ENCODE data around the gene EGFL8. TPM values are rescaled to one million over a fixed set of nuclear protein-coding genes. Genes with fewer than 3 reads are reported as not detected.
A peak's percentile ranks its signal among the peaks of the same experiment; 100 is the strongest.

Gene EGFL8
- total RNA-seq, 4 donors from 2014 or later: 0.80 to 7.1 (median 4.2) TPM

DNA sequence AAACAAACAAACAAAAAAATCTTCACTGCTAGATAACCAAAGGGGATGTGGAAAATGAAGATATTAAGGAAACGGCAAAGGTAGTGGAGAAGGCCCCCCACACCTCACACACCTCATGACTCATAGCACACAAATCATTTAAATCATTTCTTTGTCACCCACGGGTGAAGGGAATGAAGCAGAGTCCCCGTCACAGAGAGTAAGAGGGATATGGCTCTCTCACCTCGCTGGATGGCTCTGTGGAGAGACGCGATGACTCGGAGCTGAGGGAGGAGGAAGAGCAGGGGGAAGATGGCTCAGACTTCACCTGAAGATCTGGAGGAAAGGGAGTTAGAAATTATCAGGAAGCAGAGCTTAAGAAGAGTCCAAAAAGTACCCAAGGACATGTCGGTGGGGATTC, 37.5 kb upstream of the EGFL8 start:
- intact Hi-C loops (cut with DNase I; ENCODE audit: low total_unique reads): loop anchor here (5.0 kb wide), 1 partner anchor 1075 kb away; the partner anchor contains the start of genes HSD17B8, RXRB and SLC39A7
- Histone ChIP-seq H3K4me1 (peaks cover 24 to 26% of the 10 kb centered on the region in 2 donors), H3K27me3 (no peaks in the 10 kb centered on the region), H3K4me3 (peak overlapping the region; percentile 91 to 99 (median 96)), H3K9me3 (no peaks in the 10 kb centered on the region), H3K36me3 (peaks cover 0 to 49% of the 10 kb centered on the region in 2 donors), H3K27ac (peak overlapping the region in 2 of 4 donors; percentile 92)
- no peak for TF ChIP-seq POLR2A (IDR thresholded peaks at IDR 0.05)
- TF ChIP-seq, protein P1, sequence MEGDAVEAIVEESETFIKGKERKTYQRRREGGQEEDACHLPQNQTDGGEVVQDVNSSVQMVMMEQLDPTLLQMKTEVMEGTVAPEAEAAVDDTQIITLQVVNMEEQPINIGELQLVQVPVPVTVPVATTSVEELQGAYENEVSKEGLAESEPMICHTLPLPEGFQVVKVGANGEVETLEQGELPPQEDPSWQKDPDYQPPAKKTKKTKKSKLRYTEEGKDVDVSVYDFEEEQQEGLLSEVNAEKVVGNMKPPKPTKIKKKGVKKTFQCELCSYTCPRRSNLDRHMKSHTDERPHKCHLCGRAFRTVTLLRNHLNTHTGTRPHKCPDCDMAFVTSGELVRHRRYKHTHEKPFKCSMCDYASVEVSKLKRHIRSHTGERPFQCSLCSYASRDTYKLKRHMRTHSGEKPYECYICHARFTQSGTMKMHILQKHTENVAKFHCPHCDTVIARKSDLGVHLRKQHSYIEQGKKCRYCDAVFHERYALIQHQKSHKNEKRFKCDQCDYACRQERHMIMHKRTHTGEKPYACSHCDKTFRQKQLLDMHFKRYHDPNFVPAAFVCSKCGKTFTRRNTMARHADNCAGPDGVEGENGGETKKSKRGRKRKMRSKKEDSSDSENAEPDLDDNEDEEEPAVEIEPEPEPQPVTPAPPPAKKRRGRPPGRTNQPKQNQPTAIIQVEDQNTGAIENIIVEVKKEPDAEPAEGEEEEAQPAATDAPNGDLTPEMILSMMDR (IDR thresholded peaks at IDR 0.05 in 4 of 5, conservative IDR thresholded peaks at IDR 0.05 in 1 of 5): no peak
- ATAC-seq (no peak), DNase-seq (no peak)
- in situ Hi-C loops (cut with MboI; ENCODE audit: low sequenced_read_pairs in 4 of 4): loop anchor here in 3 of 4 donors (5.0 to 25.0 kb wide), 3 partner anchors 65 to 165 kb away; partner anchors contain the start of genes GPSM3 (in 2 of the 3), PBX2 (in 2 of the 3), DXO (in 1 of the 3) and NELFE (in 1 of the 3)

DNA sequence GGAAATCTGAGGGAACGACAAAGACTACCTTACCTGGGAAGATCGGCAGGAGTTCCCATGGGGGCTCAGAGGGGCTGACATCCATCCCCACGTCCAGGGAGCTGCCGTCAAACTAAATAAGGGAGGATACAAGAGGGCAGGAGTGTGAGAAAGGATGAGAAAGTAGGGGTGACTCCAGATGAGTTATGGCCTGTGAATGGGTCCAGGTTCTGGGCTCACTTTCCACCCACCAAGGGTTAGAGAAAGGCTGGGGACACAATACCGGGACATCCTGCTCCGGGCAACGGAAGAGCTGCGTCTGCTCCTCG, 37.0 kb upstream of the EGFL8 start:
- Histone ChIP-seq H3K4me3 (peak overlapping the region; percentile 91 to 99 (median 96)), H3K36me3 (peaks cover 0 to 45% of the 10 kb centered on the region in 2 donors), H3K27ac (peak overlapping the region; percentile 89 to 93 (median 92)), H3K27me3 (no peaks in the 10 kb centered on the region), H3K9me3 (no peaks in the 10 kb centered on the region), H3K4me1 (peaks cover 24 to 26% of the 10 kb centered on the region in 2 donors)
- DNase-seq: no peak
- intact Hi-C loops (cut with DNase I; ENCODE audit: low total_unique reads): loop anchor here (5.0 kb wide), 1 partner anchor 1075 kb away; the partner anchor contains the start of genes HSD17B8, RXRB and SLC39A7
- no peak for ATAC-seq
- in situ Hi-C loops (cut with MboI; ENCODE audit: low sequenced_read_pairs in 4 of 4): loop anchor here in 3 of 4 donors (5.0 to 25.0 kb wide), 3 partner anchors 65 to 165 kb away; partner anchors contain the start of genes GPSM3 (in 2 of the 3), PBX2 (in 2 of the 3), DXO (in 1 of the 3) and NELFE (in 1 of the 3)
- no peak for TF ChIP-seq POLR2A (IDR thresholded peaks at IDR 0.05)
- TF ChIP-seq, protein P1 (IDR thresholded peaks at IDR 0.05 in 4 of 5, conservative IDR thresholded peaks at IDR 0.05 in 1 of 5): no peak

DNA sequence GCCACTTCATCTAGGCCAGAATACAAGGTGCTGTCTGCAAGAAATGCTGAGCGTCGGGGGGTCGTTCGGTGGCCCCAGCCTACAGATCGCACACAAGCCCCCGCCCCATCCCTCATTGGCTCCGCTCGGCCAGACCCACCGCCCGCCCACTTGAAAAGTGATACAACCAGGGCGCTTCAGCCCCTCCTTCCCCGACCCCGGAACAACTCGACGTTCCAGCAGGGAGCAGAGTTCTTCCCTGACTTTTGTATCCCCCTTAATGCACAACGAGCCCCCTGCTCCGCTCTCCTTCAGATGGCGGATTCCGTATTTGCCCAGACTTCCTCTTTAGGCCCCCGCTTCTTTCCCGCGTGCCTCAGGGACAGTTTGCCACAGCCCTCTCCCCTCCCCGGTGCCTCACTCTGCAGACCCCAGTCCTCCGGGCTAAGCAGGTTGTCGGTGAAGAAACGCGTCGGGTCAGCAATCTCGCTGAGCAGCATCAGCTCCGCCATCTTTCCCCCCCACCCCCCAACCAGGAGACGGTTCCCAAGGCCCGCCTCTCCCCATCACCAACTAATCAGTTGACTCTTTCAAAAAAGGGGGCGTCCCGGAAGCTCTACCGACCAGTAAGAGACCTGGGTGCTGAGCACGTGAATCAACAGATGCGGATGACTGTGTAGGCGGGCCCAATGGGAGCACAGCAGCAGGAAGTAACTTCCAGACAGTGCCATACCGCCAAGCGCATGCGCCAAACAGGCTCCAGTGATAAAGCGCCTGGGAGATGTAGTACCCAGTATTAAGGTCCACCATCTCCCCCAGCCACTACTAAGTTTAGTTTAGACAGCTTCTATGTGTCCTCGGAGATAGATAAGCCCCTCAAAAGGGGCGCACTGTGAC, 36.4 kb upstream of the EGFL8 start, which contains the start of gene ATF6B:
ATF6B (minus strand) TSS at position 530 of the 876 bp plus-strand sequence; CDS start at position 491, 39 bp downstream.
- intact Hi-C loops (cut with DNase I; ENCODE audit: low total_unique reads) (loop anchor here (1.0 to 5.0 kb wide), 2 partner anchors 67 to 1074 kb away; partner anchors contain the start of genes HSD17B8, RXRB and SLC39A7), in situ Hi-C loops (cut with MboI; ENCODE audit: low sequenced_read_pairs in 4 of 4) (loop anchor here in 3 of 4 donors (5.0 to 25.0 kb wide), 3 partner anchors 64 to 166 kb away; partner anchors contain the start of genes GPSM3 (in 2 of the 3), PBX2 (in 2 of the 3), DXO (in 1 of the 3) and NELFE (in 1 of the 3))
- Histone ChIP-seq H3K27me3 (no peaks in the 10 kb centered on the region), H3K36me3 (peaks cover 0 to 40% of the 10 kb centered on the region in 2 donors), H3K27ac (peak within 1 kb of the TSS; percentile 89 to 93 (median 92)), H3K9me3 (no peaks in the 10 kb centered on the region), H3K4me3 (peak within 1 kb of the TSS; percentile 91 to 99 (median 96)), H3K4me1 (peaks cover 24 to 26% of the 10 kb centered on the region in 2 donors)
- ATAC-seq (peak; percentile 95 to 96), DNase-seq (peak; percentile 100)
- TF ChIP-seq POLR2A (IDR thresholded peaks at IDR 0.05): peak; percentile 57 to 67
- TF ChIP-seq, protein P1 (IDR thresholded peaks at IDR 0.05 in 4 of 5, conservative IDR thresholded peaks at IDR 0.05 in 1 of 5): no peak

DNA sequence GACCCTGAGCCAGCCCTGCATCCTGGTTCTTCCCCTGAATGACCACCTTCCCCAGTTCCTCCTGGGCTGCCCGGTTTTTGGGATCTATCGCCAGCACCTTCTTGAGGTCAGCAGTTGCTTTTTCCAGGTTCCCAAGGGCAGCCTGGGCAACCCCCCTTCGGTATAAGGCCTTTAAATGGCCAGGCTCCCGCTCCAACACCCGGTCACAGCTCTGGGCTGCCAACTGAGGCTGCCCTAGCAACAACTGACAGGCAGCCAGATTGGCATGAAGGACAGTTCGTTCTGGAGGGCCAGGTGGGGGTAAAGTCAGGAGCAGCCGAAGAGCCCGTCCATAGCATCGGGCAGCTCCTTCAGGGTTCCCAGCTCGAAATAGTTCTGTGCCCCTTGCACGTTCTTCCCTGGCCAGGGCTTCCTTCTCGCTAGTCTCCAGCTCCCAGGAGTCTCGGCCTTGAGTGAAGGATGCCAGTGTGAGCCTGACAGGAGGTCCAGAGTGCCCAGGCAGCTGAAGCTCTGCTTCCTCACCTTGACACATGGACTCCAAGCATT, 35.6 kb upstream of the EGFL8 start:
- DNase-seq (no peak), ATAC-seq (no peak)
- no peak for TF ChIP-seq POLR2A (IDR thresholded peaks at IDR 0.05)
- TF ChIP-seq, protein P1 (IDR thresholded peaks at IDR 0.05 in 4 of 5, conservative IDR thresholded peaks at IDR 0.05 in 1 of 5): no peak
- Histone ChIP-seq H3K9me3 (no peaks in the 10 kb centered on the region), H3K4me3 (peak overlapping the region; percentile 75 to 95 (median 88)), H3K27me3 (no peaks in the 10 kb centered on the region), H3K27ac (peak overlapping the region; percentile 89 to 93 (median 92)), H3K4me1 (peaks cover 24 to 26% of the 10 kb centered on the region in 2 donors), H3K36me3 (peaks cover 0 to 31% of the 10 kb centered on the region in 2 donors)
- in situ Hi-C loops (cut with MboI; ENCODE audit: low sequenced_read_pairs in 4 of 4): loop anchor here in 3 of 4 donors (5.0 to 25.0 kb wide), 3 partner anchors 63 to 167 kb away; partner anchors contain the start of genes GPSM3 (in 2 of the 3), PBX2 (in 2 of the 3), DXO (in 1 of the 3) and NELFE (in 1 of the 3)
- intact Hi-C loops (cut with DNase I; ENCODE audit: low total_unique reads): loop anchor here (1.0 to 5.0 kb wide), 2 partner anchors 66 to 1073 kb away; partner anchors contain the start of genes HSD17B8, RXRB and SLC39A7
